EL (cell line): Measurements from ENCODE around the gene KAT5.
"Not testable (repeated sequence)": the region's sequence is repeated elsewhere in the genome, so short reads cannot be mapped to it uniquely, and the experiment has no call there.

Source experiments
- DNase-seq: peaks from one replicate; pipeline ENCODE4 v3.0.0-alpha.2; 2016

Gene KAT5

GRCh38 chr11:65745049-65745448 is 33.0 kb downstream of the KAT5 start:
- no peak for DNase-seq

GRCh38 chr11:65762169-65762568 is 50.1 kb downstream of the KAT5 start:
- DNase-seq: not testable (repeated sequence)

GRCh38 chr11:65762816-65763215 is 50.8 kb downstream of the KAT5 start:
- DNase-seq: not testable (repeated sequence)

GRCh38 chr11:65764434-65764833 is 52.4 kb downstream of the KAT5 start:
- no peak for DNase-seq

- DNase-seq: peak; percentile 35
Observed at GRCh38 chr11:65766535-65766934, 54.5 kb downstream of the KAT5 start.

- no peak for DNase-seq
Observed at GRCh38 chr11:65767406-65767805, 55.4 kb downstream of the KAT5 start.

- DNase-seq: not testable (repeated sequence)
Observed at GRCh38 chr11:65767806-65768205, 55.8 kb downstream of the KAT5 start.
